NCI-H345 (cell line): ENCODE data around the gene NBPF15.
"Not testable (repeated sequence)": the region's sequence is repeated elsewhere in the genome, so short reads cannot be mapped to it uniquely, and the experiment has no call there.

Experiments
- DNase-seq: peaks from one replicate; lab custom pipeline; 2025; lab: John Stamatoyannopoulos, UW

NBPF15 gene, protein sequence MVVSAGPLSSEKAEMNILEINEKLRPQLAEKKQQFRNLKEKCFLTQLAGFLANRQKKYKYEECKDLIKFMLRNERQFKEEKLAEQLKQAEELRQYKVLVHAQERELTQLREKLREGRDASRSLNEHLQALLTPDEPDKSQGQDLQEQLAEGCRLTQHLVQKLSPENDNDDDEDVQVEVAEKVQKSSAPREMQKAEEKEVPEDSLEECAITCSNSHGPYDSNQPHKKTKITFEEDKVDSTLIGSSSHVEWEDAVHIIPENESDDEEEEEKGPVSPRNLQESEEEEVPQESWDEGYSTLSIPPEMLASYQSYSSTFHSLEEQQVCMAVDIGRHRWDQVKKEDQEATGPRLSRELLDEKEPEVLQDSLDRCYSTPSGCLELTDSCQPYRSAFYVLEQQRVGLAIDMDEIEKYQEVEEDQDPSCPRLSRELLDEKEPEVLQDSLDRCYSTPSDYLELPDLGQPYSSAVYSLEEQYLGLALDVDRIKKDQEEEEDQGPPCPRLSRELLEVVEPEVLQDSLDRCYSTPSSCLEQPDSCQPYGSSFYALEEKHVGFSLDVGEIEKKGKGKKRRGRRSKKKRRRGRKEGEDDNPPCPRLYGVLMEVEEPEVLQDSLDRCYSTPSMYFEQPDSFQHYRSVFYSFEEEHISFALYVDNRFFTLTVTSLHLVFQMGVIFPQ

DNA sequence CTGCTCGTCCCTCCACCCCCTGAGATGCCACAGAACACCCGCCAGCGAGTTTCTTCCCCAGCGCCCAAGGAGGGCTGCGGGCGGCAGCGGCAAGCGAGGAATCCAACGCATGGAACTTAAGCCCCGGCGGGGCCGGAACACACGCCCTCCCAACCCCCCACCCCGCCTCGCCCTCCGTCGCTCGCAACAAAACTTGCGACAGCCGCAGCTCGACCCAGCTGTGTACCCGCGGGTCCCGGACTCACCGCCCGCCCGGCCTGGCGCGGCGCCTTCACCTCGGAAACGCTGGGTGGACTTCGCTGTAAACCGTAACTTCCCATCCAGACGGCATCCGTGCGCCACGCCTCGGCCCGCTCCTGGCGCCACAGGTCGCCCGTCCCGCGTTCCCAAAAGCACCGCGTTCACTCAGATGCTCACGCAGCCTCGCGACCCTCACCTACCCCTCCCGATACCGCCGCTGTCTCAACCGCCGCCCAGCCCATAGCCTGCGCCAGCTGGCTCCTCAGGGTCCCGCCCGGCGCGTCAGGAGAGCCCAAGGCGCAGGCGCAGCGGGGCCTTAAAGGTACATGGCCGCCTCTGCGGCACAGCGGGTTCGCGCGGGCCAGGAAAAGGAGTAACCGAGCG, at the start of gene NBPF15:
Gene NBPF15, minus strand, starts transcription at position 534 of the 624 bp plus-strand sequence. CDS start 21,666 bp downstream, outside the sequence.
- DNase-seq = peak; percentile 83

DNA sequence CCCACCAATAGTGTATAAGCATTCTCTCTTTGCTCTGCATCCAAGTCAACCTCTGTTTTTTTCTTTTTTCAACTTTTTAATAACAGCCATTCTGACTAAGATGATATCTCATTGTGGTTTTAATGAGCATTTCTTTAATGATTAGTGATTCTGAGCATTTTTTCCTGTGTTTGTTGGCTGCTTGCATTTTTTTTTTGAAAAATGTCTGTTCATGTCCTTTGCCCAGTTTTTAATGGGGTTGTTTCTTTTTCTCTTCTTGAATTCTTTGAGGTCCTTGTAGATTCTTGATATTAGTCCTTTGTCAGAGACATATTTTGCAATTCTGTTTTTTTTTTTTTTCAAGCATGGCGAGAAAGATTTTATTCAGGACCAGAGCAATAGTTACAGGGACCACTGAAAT, 35.0 kb upstream of the NBPF15 start:
- not testable (repeated sequence) for DNase-seq

DNA sequence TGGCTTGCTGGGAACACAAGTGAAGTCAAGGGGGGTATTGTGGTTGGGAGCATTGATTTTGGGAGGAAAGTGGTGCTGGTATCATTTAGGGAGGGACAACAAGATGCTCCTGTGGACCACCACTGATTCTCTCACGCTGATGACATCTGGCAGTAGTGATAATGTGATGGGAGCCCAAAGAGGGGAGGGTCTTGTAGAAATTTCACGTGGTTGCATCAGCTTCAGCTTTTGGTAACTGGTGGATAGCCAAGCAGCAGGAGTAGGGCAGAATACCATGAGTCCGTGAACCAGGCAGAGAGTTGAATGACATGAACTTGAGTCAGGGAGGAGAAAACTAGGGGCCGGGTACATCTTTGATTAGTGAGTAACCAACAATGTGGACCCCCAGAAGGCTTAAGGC, 32.7 kb upstream of the NBPF15 start:
- DNase-seq = not testable (repeated sequence)

DNA sequence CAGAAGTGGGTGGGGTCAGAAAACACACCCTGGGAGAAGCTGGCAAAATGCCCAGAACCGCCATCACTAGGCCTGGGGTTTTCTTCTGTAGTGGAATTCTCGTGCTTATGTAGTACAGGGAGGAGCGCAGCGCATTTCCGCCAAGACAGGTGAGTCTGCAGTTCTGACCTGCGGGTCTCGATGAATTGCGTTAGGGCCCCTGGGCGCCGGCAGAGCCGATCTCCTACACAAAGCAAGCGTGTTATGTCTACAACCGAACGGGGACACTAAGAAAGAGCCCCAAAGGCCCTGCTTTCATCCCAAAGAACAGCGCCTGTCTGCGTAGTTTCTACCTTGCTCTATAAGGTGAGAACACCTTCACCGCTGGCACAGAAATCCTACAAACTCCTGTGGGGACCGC, 28.9 kb upstream of the NBPF15 start:
- DNase-seq = not testable (repeated sequence)

DNA sequence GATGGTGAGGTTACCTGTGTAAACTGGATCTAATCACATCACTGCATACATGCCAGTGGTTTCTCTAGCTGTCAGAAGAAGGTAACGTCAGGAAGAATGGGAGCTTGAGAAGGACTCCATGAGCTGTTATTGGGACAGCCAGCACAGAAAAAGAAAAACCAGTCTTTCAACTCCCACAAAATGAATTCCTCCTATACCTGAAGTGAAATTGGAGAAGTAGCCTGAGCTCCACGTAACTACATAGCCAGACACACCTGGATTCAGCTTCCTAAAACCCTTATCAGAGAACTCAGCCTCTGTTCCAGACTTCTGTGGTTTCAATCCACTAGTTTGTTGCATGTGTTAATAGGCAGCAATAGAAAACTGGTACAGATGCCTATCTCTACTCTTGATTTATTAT, 25.5 kb upstream of the NBPF15 start:
- not testable (repeated sequence) for DNase-seq

DNA sequence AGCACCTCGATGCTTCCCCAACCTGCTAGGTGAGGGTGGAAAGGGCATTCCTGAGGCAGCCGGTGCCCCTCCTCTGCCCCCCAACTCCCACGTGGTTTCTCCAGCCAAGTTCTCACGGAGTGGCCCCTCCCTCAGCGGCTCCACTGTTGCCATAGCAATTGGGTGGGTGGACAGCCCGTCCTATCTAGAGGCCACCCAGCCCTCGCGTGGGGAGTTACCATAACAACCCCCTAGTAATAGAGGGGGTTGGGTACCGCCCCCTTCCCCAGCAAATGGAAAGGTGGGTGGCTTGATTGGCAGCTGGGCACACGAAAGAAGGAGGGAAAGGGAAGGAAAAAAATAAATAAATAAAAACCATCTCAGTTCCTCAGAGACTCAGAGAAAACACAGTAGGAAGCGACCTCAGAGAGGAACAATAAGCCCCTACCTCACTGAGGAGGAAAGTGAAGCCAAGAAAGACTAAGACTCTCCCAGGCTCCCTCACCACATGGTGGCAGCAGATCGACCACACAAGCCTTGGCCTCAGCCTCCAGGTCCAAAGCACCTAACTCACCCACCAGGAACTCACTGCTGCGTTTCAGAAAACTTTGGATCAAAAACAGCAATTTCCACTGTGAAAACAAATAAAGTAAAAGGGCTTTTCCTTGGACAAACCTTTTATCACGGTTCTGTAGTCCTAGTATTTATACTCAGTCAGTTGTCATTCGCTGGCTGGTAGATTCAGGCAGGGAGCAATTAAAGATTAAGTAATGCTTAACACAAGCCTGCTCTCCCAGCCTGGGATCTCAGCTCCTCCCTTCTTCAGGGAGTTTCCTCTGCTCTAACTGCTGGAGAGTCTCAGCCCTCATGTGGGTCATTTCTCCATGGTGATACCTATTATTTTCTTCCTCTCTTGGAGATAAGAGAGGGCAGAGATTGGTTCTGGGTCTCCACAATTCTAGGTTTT, 23.9 kb upstream of the NBPF15 start:
- not testable (repeated sequence) for DNase-seq

DNA sequence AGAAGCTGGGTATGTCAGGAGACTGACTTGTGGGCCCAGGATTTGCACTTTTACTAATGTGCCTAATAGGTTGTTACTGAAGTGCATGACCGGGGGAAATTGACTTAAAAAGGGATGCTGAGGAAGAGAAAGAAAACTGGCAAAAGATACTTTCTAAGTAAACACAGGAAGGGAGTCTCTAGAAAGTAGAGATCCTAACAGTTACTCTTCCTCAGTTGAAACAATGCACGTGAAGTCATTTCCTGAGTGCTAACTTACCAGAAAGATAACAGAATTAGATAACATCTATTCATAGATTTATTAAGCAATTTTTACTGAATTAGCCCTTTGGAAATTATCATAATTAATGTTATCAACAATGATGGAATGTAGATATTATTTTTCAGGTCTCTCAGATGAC, 12.4 kb upstream of the NBPF15 start:
- DNase-seq = not testable (repeated sequence)

DNA sequence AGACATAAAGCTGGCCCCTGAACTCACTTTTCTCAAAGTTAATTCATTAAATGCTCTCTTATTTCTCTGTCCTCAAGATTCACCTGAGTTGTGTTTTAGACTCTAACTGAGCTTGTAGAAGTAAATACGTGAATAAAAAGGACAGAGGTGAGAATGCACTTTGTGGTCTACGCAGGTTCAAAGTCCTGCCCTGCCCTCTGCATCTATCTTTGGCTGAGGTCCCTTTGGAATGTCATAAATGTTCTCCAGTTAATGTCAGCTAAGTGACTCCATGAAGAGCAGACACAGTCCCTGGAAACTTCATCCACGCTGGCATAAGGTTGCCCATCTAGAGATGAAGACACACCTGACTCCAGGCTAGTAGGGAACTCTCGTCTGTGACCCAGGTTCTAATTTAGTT, 10.0 kb upstream of the NBPF15 start:
- DNase-seq = not testable (repeated sequence)

DNA sequence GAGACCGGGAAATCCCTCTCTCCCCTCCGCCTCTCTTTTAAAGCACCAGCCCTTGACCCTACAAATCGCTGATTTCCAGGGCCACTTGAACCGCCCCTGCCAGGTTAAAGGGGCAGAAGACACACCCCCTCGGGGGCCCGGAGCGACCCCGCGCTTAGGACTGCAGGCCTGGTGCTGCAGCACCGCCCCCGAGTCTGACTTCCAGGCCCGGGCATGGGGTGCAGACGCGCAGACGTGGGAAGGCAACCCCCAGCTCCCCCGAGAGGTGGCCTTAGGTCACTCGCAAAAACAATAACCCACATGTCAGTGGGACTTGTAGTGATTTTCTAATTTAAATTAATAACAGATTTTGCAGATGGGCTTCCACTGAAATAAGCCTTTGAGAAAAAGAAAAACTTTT, 309 bp upstream of the NBPF15 start:
- not testable (repeated sequence) for DNase-seq

DNA sequence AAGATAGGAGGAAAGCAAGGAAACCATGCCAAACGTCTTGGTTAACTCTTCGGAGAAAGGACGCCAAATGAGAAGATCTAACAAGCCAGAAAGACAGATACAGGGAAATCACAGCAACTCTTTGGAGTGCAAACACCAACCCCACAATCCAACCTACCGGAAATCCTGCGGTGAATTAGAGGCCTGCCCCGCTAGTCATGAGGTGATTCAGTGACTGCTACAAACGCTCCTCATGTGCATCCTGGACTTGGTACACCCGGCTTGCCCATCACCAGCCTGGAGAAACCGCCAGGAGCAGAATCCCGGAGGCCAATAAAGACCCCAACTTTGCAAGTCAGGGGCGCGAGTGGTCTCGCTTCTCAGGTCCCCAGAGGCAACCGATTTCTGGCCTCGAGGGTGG, 783 bp downstream of the NBPF15 start:
- not testable (repeated sequence) for DNase-seq

DNA sequence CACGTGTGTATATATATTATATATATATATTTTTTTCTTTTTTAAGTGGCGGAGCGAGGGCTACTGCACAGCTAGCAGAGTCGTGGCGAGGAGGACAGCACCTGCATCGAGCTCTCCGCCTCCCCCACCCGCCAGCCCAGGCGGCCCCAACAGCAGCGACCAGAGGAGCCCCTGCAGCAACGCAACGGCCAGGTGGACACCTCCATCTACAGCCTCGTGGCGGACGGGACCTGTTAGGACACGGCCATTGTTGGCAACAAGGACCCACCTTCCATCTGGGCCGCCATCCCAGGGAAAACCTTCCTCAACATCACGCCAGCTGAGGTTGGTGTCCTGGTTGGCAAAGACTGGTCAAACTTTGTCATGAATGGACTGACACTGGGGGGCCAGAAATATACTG, 19.1 kb downstream of the NBPF15 start:
- DNase-seq = not testable (repeated sequence)

DNA sequence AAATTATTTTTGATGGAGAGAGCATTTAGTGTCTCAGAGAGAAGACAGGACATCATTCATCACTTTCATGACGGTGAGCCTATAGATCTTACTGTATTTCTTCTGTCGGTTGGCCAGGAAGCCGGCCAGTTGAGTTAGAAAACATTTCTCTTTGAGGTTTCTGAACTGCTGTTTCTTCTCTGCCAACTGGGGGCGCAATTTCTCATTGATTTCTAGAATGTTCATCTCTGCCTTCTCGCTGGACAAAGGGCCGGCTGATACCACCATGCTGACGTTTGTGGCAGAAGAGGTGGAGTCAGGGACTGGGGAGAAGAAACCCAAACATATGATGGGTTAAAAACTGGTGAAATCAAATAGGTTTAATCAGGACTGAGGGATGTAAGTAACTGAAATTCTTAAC, 21.7 kb downstream of the NBPF15 start:
- DNase-seq = not testable (repeated sequence)

DNA sequence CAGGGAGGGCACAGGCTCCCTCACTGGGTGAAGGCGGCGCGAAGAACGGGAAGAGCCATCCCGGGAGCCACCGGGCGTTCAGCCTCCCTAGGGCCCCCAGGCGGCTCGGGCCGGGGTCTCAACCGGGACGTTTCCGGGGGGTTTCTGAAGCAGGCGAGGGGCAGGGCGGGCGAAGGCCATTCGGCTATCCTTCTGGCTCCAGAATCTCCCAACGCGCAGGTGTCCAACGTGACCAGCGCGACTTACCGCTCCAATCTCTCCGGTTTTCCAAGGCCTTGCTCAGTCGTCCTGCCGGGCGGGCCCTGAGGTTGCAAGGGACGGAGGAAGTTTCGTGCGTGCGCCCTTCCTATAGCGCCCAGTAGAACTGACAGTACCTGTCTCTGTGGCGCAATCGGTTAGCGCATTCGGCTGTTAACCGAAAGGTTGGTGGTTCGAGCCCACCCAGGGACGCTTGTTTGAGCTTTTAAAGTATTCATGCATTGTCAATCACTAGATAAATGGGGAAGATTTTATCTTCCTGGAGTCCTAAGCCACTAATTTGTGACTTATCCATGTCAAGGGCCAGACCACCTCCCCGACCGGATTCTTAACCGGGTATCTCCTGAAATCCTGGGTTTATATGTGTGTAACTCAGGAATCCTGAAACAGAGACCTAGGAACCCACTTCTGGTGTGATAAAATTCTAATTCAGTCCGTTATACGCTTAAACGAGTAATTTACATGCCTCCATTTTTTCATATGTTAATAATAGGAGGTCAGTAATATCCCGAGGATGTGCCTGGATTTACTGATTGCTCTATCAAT, 42.4 kb downstream of the NBPF15 start:
- peak; percentile 45 for DNase-seq

DNA sequence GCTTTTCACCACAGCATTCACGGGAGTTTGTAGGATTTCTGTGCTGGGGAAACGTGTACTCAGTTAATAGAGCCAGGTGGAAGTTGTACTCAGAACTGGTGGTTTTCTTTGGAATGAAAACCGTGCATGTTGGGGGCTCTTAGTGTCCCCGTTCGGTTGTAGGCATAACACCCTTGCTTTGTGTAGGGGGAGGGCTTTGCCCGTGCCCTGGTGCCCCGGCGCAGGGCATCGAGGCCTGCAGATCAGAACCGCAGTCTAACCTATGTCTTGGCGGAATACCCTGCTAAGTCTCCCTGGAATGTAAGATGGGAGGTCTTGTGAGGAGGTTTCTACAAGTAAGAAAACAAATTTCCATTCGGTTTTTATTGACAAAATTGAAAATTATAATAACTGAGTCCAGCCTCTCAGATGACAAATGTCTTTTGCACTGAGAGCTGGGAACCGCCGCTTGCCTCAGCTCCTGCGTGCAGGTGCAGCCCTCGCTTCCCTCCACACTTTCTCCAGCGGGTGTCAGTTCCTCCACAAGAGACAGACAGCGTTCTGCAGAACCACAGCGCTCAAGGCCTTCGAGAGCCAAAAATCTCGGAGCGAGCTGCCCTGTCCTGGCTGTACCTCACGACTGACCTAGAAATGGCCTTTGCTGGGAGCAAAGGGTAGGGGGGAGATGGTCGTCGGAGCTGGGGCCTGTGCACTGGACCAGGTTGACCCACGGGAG, 47.9 kb downstream of the NBPF15 start:
- DNase-seq = not testable (repeated sequence)

DNA sequence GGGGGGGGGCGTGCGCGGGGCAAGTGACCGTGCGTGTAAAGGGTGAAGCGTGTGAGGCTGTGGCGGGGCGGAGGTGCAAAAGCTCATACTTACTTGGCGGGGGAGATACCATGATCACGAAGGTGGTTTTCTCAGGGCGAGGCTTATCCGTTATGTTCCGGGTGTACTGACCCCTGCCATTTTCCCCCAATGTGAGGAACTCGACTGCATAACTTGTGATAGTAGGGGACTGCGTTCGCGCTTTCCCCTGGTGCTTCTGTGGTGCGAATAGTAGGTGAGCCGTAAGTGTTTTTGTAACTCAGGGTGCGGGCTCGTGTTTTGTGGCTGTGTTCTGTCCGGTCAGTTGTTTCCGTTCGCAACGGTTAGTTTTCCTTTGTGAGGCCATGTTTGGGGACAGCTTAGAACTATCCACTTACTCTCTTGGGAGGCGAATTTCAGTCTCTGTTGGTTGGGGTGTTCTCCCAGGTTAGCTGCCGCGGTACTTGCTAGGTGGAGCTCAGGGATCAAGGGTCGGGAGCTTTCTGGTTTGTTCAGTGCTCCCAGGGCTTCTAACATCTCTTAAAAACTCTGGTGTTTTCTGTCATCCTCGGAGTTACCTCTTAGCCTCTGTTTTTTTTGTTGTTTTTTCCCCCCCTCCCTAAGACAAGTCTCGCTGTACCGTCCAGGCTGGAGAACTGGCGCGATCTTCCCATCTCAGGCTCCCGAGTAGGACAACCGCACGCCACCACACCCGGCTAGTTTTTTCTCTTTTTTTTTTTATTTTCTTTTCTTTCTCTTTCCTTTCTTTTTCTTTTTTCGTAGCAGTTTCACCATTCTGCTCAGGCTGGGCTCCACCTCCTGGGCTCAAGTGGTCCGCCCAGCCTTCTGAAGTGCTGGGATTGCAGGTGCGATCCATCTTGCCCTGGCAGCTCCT, 48.7 kb downstream of the NBPF15 start:
- peak; percentile 96 for DNase-seq

DNA sequence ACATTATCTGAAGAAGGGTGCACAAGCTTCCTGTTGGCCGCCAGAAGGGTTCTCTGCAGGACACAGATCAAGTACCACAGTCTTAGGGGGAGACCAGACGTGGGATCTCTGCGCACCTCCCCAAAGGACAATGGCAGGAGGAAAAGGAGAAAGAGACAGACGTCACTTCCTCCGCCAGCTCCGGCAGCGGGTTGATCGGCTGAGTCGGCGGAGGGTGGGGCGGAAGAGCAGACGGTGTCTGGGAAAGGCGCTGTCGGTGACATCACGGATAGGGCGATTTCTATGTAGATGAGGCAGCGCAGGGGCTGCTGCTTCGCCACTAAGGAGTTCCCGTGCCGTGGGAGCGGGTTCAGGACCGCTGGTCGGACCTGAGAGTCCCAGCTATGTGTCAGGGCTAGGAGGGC, 49.4 kb downstream of the NBPF15 start:
- DNase-seq = peak; percentile 90

DNA sequence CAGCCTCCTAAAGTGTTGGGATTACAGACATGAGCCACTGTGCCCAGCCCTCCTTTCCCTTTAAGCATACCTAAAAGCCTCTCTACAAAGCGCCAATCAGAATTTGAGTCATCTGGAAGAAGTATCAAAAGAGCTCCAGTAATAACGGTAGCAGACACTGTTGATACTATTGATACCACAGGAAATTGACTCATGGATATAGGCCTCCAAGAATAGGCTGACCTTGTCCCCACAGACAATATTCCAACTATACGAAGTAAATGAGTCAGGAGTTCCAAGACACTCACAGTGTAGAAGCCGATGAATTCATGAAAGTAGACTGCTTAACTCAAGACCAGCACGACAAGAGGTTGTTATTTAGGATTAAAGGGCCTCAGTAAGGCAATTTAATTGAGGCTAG, 58.7 kb downstream of the NBPF15 start:
- DNase-seq = not testable (repeated sequence)

DNA sequence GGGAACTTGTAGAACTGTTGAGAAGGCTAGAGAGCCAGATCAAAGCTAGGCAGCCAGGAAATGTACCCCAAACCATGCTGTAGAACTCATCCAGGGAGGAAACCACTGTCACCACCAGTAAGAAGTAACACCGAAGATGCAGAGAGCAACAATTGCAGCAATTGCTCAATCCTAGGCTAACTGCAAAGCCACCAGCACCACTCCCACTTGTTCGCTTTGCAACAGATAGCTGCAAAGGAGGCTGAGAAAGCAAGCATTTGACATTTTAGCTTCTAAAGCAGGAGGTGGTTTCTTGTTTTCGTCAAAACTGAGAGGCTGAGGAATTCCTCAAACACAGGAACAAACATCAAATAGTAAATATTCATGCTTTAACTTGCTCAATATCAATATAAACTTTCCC, 89.8 kb downstream of the NBPF15 start:
- not testable (repeated sequence) for DNase-seq
